A549 (cell line): ENCODE measurements around the gene ARAP3.

Source experiments
- BHLHE40 ChIP-seq: IDR thresholded peaks from 2 replicates; pipeline ENCODE4 v1.6.1; 2012; ENCODE audit warnings: low read depth, low read length, inconsistent platforms
- CHD2 ChIP-seq: fragments of 150-350 bp; IDR thresholded peaks from 2 replicates; pipeline ENCODE4 v1.6.1; 2014; ENCODE audit warnings: low read length; ENCODE audit not compliant: partially characterized antibody
- EHMT2 ChIP-seq: fragments of 200-600 bp; sonication (generic); IDR thresholded peaks from 2 replicates; pipeline ENCODE4 v1.6.1; 2016; ENCODE audit warnings: antibody characterized with exemption, low read depth, mild to moderate bottlenecking, moderate library complexity
- EP300 ChIP-seq, 2 experiments: fragments of >200 bp; sonication (Bioruptor Twin); formaldehyde crosslinking; IDR thresholded peaks; 2 replicates in 1 of 2; 3 replicates in 1 of 2; pipeline ENCODE4 v1.6.1; 2016 to 2017
- FOSB ChIP-seq: fragments of 250-450 bp; sonication (Bioruptor Pico); IDR thresholded peaks from 2 replicates; pipeline ENCODE4 v1.5.0; 2020; ENCODE audit warnings: mild to moderate bottlenecking, moderate library complexity
- HDAC2 ChIP-seq: fragments of 200-600 bp; sonication (generic); IDR thresholded peaks from 2 replicates; pipeline ENCODE4 v1.6.1; 2016
- MAZ ChIP-seq: fragments of 150-350 bp; IDR thresholded peaks from 2 replicates; pipeline ENCODE4 v1.6.1; 2014; ENCODE audit warnings: antibody characterized with exemption, low read depth, low read length, borderline replicate concordance
- MYC ChIP-seq: IDR thresholded peaks from 2 replicates; pipeline ENCODE4 v1.6.1; 2012; ENCODE audit warnings: mild to moderate bottlenecking, inconsistent platforms, low read length, improper control_type of control experiment, borderline replicate concordance
- POLR2A ChIP-seq: IDR thresholded peaks from 2 replicates; pipeline ENCODE4 v1.6.1; 2012; ENCODE audit warnings: mild to moderate bottlenecking, low read length
- RCOR1 ChIP-seq: fragments of 150-350 bp; IDR thresholded peaks from 2 replicates; pipeline ENCODE4 v1.6.1; 2014; ENCODE audit warnings: antibody characterized with exemption, low read length, low read depth
- TP53 ChIP-seq: fragments of 250-450 bp; sonication (Bioruptor Pico); IDR thresholded peaks from 2 replicates; pipeline ENCODE4 v1.5.0; 2021; ENCODE audit warnings: mild to moderate bottlenecking, moderate library complexity
- TF ChIP-seq, protein P1 (sequence below): fragments of >200 bp; sonication (Bioruptor Twin); formaldehyde crosslinking; IDR thresholded peaks from 3 replicates; pipeline ENCODE4 v1.5.1; 2016
- TF ChIP-seq, protein P2 (sequence below): fragments of 200-600 bp; sonication (generic); IDR thresholded peaks from 2 replicates; pipeline ENCODE4 v1.6.1; 2016; ENCODE audit warnings: antibody characterized with exemption, mild to moderate bottlenecking, moderate library complexity

DNA sequence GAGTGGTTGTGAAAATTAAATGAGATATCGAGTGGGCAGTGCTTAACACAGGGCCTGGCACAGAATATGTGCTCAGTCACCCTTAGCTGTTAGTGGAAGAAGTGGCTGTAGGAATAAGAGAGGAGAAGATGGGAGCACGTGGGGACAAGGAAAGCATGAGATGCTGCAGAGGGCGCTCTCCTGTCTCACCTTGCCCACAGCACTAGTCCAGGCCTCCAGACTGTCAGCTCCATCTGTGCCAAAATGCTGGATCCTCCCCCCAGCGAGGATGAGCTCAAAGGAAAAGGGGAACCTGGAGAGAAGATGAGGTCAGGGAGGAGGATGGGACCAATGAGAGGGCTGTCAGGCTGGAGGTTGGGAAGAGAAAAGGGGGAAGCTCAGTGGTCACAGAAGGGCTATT lies 12.5 kb downstream of the ARAP3 start:
- no peak for TF ChIP-seq RCOR1
- TF ChIP-seq, protein P1, sequence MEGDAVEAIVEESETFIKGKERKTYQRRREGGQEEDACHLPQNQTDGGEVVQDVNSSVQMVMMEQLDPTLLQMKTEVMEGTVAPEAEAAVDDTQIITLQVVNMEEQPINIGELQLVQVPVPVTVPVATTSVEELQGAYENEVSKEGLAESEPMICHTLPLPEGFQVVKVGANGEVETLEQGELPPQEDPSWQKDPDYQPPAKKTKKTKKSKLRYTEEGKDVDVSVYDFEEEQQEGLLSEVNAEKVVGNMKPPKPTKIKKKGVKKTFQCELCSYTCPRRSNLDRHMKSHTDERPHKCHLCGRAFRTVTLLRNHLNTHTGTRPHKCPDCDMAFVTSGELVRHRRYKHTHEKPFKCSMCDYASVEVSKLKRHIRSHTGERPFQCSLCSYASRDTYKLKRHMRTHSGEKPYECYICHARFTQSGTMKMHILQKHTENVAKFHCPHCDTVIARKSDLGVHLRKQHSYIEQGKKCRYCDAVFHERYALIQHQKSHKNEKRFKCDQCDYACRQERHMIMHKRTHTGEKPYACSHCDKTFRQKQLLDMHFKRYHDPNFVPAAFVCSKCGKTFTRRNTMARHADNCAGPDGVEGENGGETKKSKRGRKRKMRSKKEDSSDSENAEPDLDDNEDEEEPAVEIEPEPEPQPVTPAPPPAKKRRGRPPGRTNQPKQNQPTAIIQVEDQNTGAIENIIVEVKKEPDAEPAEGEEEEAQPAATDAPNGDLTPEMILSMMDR = no peak
- TF ChIP-seq EP300 (IDR thresholded peaks at IDR 0.05) = no peak
- no peak for TF ChIP-seq EHMT2
- TF ChIP-seq MYC = no peak
- TF ChIP-seq, protein P2, sequence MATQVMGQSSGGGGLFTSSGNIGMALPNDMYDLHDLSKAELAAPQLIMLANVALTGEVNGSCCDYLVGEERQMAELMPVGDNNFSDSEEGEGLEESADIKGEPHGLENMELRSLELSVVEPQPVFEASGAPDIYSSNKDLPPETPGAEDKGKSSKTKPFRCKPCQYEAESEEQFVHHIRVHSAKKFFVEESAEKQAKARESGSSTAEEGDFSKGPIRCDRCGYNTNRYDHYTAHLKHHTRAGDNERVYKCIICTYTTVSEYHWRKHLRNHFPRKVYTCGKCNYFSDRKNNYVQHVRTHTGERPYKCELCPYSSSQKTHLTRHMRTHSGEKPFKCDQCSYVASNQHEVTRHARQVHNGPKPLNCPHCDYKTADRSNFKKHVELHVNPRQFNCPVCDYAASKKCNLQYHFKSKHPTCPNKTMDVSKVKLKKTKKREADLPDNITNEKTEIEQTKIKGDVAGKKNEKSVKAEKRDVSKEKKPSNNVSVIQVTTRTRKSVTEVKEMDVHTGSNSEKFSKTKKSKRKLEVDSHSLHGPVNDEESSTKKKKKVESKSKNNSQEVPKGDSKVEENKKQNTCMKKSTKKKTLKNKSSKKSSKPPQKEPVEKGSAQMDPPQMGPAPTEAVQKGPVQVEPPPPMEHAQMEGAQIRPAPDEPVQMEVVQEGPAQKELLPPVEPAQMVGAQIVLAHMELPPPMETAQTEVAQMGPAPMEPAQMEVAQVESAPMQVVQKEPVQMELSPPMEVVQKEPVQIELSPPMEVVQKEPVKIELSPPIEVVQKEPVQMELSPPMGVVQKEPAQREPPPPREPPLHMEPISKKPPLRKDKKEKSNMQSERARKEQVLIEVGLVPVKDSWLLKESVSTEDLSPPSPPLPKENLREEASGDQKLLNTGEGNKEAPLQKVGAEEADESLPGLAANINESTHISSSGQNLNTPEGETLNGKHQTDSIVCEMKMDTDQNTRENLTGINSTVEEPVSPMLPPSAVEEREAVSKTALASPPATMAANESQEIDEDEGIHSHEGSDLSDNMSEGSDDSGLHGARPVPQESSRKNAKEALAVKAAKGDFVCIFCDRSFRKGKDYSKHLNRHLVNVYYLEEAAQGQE = no peak
- TF ChIP-seq CHD2 = no peak
- no peak for TF ChIP-seq POLR2A
- no peak for TF ChIP-seq TP53 (CRISPR knock-in tag)
- no peak for TF ChIP-seq HDAC2
- no peak for TF ChIP-seq BHLHE40
- TF ChIP-seq FOSB = no peak
- no peak for TF ChIP-seq MAZ
